DOHH2 (cell line): Measurements from ENCODE around the gene BMX.

Experiments used
- H3F3A ChIP-seq: fragments of 200-600 bp; sonication (generic), shearing (Covaris generic); 2 replicates; pipeline ENCODE4 v1.6.0; 2016; ENCODE audit warnings: antibody characterized with exemption, mild to moderate bottlenecking; ENCODE audit not compliant: control insufficient read depth, insufficient read depth
- H3K27ac ChIP-seq: fragments of 200-600 bp; sonication (generic); 2 replicates; pipeline ENCODE4 v1.5.1; 2014; ENCODE audit warnings: low read depth, mild to moderate bottlenecking, low read length, moderate library complexity
- H3K27me3 ChIP-seq: fragments of 200-600 bp; sonication (generic); 2 replicates; pipeline ENCODE4 v1.6.1; 2014; ENCODE audit warnings: mild to moderate bottlenecking, low read length, mixed read lengths; ENCODE audit not compliant: control insufficient read depth
- H3K36me3 ChIP-seq: fragments of 200-600 bp; sonication (generic); 2 replicates; pipeline ENCODE4 v1.6.1; 2014; ENCODE audit warnings: mild to moderate bottlenecking, low read length, moderate library complexity, mixed read lengths; ENCODE audit not compliant: control insufficient read depth
- H3K4me1 ChIP-seq: fragments of 200-600 bp; sonication (generic); 2 replicates; pipeline ENCODE4 v1.6.1; 2014; ENCODE audit warnings: mild to moderate bottlenecking, low read length, mixed read lengths; ENCODE audit not compliant: control insufficient read depth
- H3K4me2 ChIP-seq: fragments of 200-600 bp; sonication (generic); 2 replicates; pipeline ENCODE4 v1.6.0; 2014; ENCODE audit warnings: mild to moderate bottlenecking, low read length, moderate library complexity
- H3K4me3 ChIP-seq: fragments of 200-600 bp; sonication (generic); 2 replicates; pipeline ENCODE4 v1.5.1; 2014; ENCODE audit warnings: mild to moderate bottlenecking, low read length, mixed read lengths
- H3K79me2 ChIP-seq: fragments of 200-600 bp; sonication (generic); 2 replicates; pipeline ENCODE4 v1.6.1; 2014; ENCODE audit warnings: mild to moderate bottlenecking, low read length, mixed read lengths; ENCODE audit not compliant: control insufficient read depth
- H3K9me2 ChIP-seq: fragments of 200-600 bp; sonication (generic); replicated peaks from 2 replicates; pipeline ENCODE4 v1.6.1; 2014; ENCODE audit warnings: mild to moderate bottlenecking, low read length, mixed read lengths; ENCODE audit not compliant: control insufficient read depth
- H3K9me3 ChIP-seq: fragments of 200-600 bp; sonication (generic); 2 replicates; pipeline ENCODE4 v1.6.1; 2014; ENCODE audit warnings: antibody characterized with exemption, low read length, mixed read lengths; ENCODE audit not compliant: control insufficient read depth, insufficient read depth
- H4K20me1 ChIP-seq: fragments of 200-600 bp; sonication (generic); 2 replicates; pipeline ENCODE4 v1.6.0; 2014; ENCODE audit warnings: low read depth, mild to moderate bottlenecking, antibody characterized with exemption, low read length, moderate library complexity; ENCODE audit not compliant: control insufficient read depth, insufficient read depth
- EZH2phosphoT487 ChIP-seq: fragments of 200-600 bp; sonication (generic); IDR thresholded peaks from 2 replicates; pipeline ENCODE4 v1.6.1; 2017; ENCODE audit warnings: borderline replicate concordance, mild to moderate bottlenecking, antibody characterized with exemption, low read length, moderate library complexity, mixed read lengths
- TF ChIP-seq, protein P1 (sequence below): fragments of 200-600 bp; sonication (generic); IDR thresholded peaks from one replicate; pipeline ENCODE4 v1.5.1; 2014; ENCODE audit warnings: antibody characterized with exemption, mild to moderate bottlenecking, low read depth, low read length; ENCODE audit not compliant: poor library complexity, severe bottlenecking

Gene BMX

DNA sequence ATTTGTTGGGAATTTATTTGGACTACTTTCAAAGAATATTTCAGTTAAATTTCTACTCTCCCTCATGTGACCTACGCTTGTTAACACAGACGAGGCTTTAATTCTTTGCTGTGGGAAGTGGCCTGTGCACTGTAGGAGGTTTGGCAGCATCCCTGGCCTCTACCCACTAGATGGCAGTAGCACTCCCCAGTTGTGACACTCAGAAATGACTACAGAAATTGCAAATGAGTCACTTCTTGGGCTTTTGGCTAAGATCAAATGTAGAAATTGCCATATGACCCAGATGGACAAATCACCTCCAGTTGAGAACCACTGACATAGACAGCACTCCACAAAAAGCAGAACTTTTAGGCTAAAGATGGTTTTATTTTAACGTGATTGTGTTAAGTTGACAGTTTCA is 29.6 kb upstream of the BMX start:
- Histone ChIP-seq H3K4me3 (no peak overlapping the region), H3F3A (no peaks in the 10 kb centered on the region), H3K27me3 (no peaks in the 10 kb centered on the region), H3K4me1 (peaks cover 14% of the 10 kb centered on the region), H3K4me2 (no peak overlapping the region), H3K9me3 (no peaks in the 10 kb centered on the region), H3K79me2 (no peaks in the 10 kb centered on the region), H4K20me1 (no peaks in the 10 kb centered on the region), H3K9me2 (no peaks in the 10 kb centered on the region), H3K36me3 (no peaks in the 10 kb centered on the region), H3K27ac (no peak overlapping the region)
- TF ChIP-seq, protein P1, sequence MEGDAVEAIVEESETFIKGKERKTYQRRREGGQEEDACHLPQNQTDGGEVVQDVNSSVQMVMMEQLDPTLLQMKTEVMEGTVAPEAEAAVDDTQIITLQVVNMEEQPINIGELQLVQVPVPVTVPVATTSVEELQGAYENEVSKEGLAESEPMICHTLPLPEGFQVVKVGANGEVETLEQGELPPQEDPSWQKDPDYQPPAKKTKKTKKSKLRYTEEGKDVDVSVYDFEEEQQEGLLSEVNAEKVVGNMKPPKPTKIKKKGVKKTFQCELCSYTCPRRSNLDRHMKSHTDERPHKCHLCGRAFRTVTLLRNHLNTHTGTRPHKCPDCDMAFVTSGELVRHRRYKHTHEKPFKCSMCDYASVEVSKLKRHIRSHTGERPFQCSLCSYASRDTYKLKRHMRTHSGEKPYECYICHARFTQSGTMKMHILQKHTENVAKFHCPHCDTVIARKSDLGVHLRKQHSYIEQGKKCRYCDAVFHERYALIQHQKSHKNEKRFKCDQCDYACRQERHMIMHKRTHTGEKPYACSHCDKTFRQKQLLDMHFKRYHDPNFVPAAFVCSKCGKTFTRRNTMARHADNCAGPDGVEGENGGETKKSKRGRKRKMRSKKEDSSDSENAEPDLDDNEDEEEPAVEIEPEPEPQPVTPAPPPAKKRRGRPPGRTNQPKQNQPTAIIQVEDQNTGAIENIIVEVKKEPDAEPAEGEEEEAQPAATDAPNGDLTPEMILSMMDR, result peak; percentile 63
- no peak for TF ChIP-seq EZH2phosphoT487

DNA sequence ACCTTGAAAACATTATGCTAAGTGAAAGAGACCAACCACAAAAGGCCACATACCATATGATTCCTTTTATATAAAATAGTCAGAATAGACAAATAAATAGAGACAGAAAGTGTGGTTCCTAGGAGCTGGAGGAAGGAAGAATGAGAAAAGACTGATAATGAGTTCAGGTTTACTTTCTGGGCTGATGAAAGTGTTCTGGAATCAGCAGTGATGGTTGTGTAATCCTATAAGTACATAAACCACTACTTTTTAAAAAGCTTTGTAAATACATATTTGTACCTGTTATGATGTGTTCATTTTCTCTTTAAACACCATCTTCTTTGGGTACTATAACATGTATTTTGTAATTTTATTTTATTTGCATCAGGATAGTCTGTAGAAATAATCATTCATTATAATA is 28.1 kb upstream of the BMX start:
- Histone ChIP-seq H3K9me3 (no peaks in the 10 kb centered on the region), H3K79me2 (no peaks in the 10 kb centered on the region), H3K4me3 (no peak overlapping the region), H3K4me1 (peaks cover 6% of the 10 kb centered on the region; the same call in 1 of the 2 replicates), H3K36me3 (no peaks in the 10 kb centered on the region), H3F3A (no peaks in the 10 kb centered on the region), H3K27me3 (no peaks in the 10 kb centered on the region), H4K20me1 (no peaks in the 10 kb centered on the region), H3K4me2 (no peak overlapping the region), H3K27ac (no peak overlapping the region), H3K9me2 (no peaks in the 10 kb centered on the region)
- no peak for TF ChIP-seq EZH2phosphoT487
- TF ChIP-seq, protein P1, result no peak

DNA sequence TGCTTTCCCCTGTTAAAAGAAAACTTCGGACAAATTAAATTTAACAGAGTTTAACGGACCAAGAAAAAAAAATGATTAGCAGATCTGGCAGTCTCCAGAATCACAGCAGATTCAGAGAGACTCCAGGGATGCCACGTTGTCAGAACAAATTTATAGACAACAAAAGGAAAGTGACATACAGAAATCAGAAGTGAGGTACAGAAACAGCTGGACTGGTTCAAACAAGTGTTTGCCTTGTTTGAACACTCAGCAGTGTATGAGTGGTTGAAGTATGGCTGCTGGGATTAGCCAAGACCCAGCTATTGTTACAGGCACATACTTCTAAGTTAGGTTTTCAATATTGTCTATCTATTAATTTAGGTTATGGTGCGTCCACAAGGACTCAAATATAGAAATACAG is 26.6 kb upstream of the BMX start:
- TF ChIP-seq EZH2phosphoT487, result no peak
- TF ChIP-seq, protein P1, result no peak
- H4K20me1 ChIP-seq, result no peaks in the 10 kb centered on the region

DNA sequence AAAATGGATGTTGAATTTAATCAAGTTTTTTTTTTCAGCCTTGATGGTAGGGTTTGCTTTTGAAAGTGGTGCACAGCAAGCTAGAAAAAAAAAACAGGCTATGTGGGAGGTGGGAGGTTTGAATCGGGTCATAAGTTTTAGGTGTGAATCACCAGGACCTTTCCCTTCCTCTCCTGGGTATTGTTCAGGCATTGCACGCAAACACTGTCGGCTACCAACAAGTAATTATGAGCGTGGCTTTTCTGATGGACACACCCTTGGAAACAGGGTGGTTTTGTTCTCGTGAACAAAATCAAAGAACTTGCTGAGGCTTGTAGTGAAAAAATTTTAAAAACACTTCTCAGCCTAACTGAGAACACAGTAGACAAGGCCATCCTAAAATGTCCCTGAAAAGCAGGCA is 25.6 kb upstream of the BMX start:
- no peaks in the 10 kb centered on the region for H3K4me1 ChIP-seq
- no peak overlapping the region for H3K4me3 ChIP-seq
- H3K36me3 ChIP-seq, result no peaks in the 10 kb centered on the region
- no peak overlapping the region for H3K4me2 ChIP-seq
- no peaks in the 10 kb centered on the region for H3F3A ChIP-seq
- no peaks in the 10 kb centered on the region for H3K9me3 ChIP-seq
- no peaks in the 10 kb centered on the region for H4K20me1 ChIP-seq
- TF ChIP-seq EZH2phosphoT487, result no peak
- TF ChIP-seq, protein P1, result no peak
- H3K27ac ChIP-seq, result no peak overlapping the region
- H3K9me2 ChIP-seq, result no peaks in the 10 kb centered on the region
- H3K27me3 ChIP-seq, result no peaks in the 10 kb centered on the region
- H3K79me2 ChIP-seq, result no peaks in the 10 kb centered on the region

More for the DNA sequence above, 26.6 kb upstream of the BMX start:
- no peaks in the 10 kb centered on the region for H3F3A ChIP-seq
- H3K36me3 ChIP-seq, result no peaks in the 10 kb centered on the region
- H3K4me3 ChIP-seq, result no peak overlapping the region
- H3K4me1 ChIP-seq, result no peaks in the 10 kb centered on the region
- no peaks in the 10 kb centered on the region for H3K9me2 ChIP-seq
- H3K27me3 ChIP-seq, result no peaks in the 10 kb centered on the region
- no peaks in the 10 kb centered on the region for H3K79me2 ChIP-seq
- H3K9me3 ChIP-seq, result no peaks in the 10 kb centered on the region
- H3K27ac ChIP-seq, result no peak overlapping the region
- H3K4me2 ChIP-seq, result no peak overlapping the region
